MG63 (cell line): Measurements from ENCODE around the gene RSF1. TPM values are rescaled to one million over a fixed set of nuclear protein-coding genes. Genes with fewer than 3 reads are reported as not detected.

Experiments used
- DNase-seq: peaks from one replicate; pipeline ENCODE4 v3.0.0-alpha.2; 2020
- H3K27me3 ChIP-seq: fragments of 250-450 bp; sonication (Bioruptor Pico); 2 replicates; pipeline ENCODE4 v1.5.1; 2020; ENCODE audit warnings: mild to moderate bottlenecking, moderate library complexity
- H3K36me3 ChIP-seq: fragments of 250-450 bp; sonication (Bioruptor Pico); 2 replicates; pipeline ENCODE4 v1.5.1; 2020; ENCODE audit warnings: mild to moderate bottlenecking, moderate library complexity
- H3K4me3 ChIP-seq: fragments of 250-450 bp; sonication (Bioruptor Pico); 2 replicates; pipeline ENCODE4 v1.5.1; 2020; ENCODE audit warnings: mild to moderate bottlenecking, moderate library complexity
- H3K9me3 ChIP-seq: fragments of 250-450 bp; sonication (Bioruptor Pico); 2 replicates; pipeline ENCODE4 v1.5.1; 2020; ENCODE audit warnings: mild to moderate bottlenecking, moderate library complexity
- total RNA-seq: library from RNA; depleted of rRNA; stranded (reverse); fragments of >200 nt; shearing (Covaris generic); gene quantifications from 2 replicates; pipeline ENCODE4 v1.2.3, GENCODE V29; 2014; ENCODE audit warnings: low replicate concordance

Gene RSF1
- total RNA-seq, 1 experiment from 2014 or later, result 7.3 TPM

DNA sequence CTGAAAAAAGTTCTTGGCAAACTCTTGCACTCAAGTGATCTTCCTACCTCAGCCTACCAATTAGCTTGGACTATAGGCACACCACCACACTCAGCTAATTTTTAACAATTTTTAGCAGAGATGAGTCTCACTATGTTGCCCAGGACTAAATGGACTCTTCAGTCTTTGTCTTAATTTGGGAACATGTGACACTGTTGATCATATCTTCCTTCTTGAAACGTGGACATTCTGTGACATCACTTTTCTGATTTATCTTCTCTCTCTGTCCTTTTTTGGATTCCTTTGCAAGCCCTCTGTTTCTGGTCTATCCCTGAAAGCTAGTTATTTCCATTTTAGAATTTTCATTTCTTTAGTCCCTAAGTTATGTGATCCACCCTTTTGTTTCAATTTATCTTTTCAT is 42.0 kb downstream of the RSF1 start:
- no peak for DNase-seq
- no peaks in the 10 kb centered on the region; the same call in 1 of the 2 replicates for H3K9me3 ChIP-seq
- no peaks in the 10 kb centered on the region for H3K27me3 ChIP-seq
- no peaks in the 10 kb centered on the region for H3K36me3 ChIP-seq
- H3K4me3 ChIP-seq, result no peak overlapping the region

DNA sequence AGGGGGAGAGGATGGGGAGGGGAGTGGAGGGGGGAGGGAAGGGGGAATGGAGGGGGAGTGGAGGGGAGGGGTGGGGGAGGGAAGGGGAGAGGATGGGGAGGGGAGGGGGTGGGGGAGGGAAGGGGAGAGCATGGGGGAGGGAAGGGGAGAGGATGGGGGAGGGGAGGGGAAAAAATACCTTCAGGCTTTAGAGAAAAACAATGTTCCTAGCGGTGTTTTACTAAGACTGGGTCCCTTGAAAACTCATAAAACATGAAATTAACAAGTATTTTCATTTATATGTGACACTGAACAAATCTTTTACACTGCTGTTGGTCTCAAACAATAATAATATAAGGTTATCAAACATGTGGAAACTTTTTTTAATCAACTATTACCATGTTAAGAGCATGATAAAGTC is 42.4 kb downstream of the RSF1 start:
- Histone ChIP-seq H3K27me3 (no peaks in the 10 kb centered on the region), H3K9me3 (no peaks in the 10 kb centered on the region; the same call in 1 of the 2 replicates), H3K36me3 (no peaks in the 10 kb centered on the region), H3K4me3 (no peak overlapping the region)
- no peak for DNase-seq

DNA sequence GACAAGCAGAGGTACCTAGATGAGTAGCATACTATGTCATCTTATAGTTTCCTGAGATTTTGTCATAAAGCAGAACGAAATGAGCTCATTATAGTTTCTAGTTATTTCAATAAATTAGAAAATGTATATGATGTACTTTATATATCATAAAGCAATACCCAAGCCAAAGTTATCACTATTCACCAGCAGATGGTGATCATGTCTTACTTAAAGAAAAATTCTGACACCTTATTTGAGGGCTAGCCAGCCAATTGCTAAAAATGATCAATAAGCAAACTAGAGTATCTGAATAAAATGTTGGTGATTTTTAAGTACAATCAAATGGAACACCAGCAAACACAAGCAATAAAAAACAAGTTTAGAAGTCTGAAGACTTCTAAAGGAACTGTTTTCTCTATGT is 44.1 kb downstream of the RSF1 start:
- no peak for DNase-seq
- Histone ChIP-seq H3K27me3 (no peaks in the 10 kb centered on the region), H3K4me3 (no peak overlapping the region), H3K36me3 (no peaks in the 10 kb centered on the region), H3K9me3 (no peaks in the 10 kb centered on the region; the same call in 1 of the 2 replicates)

DNA sequence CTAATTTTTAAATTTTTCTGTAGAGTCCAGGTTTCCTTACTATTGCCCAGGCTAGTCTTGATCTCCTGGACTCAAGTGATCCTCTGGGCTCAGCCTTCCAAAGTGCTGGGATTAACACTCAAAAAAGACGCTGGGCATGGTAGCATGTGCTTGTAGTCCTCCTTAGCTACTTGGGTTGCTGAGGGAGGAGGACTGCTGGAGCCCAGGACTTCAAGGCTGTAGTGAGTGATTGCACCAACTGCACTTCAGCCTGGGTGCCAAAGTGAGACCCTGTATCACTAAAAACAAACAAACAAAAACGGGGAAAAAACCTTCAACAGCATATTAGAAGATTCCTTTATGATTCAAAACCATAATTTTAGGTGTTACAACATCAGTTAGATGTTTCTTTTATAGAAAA is 44.6 kb downstream of the RSF1 start:
- DNase-seq, result no peak
- no peak overlapping the region for H3K4me3 ChIP-seq
- H3K27me3 ChIP-seq, result no peaks in the 10 kb centered on the region

DNA sequence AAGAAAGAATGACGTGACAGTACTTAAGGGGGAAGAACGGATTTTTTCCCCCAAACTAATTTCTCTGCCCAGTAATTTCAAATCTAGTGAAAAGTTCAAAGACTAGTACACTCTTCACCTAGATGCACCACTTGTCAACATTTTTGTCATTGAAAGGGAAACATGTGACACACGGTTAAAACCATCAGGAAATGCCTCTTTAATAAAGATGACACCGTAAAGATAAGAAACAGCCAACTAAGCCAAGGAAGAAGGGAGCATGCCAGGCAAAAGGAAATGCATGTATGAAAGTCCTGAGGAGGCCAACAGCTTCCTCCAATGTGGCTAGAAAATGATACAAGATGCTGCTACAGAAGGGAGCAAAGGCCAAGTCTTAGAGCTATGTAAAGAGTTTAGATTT is 49.4 kb downstream of the RSF1 start:
- Histone ChIP-seq H3K36me3 (no peaks in the 10 kb centered on the region), H3K9me3 (no peaks in the 10 kb centered on the region), H3K4me3 (no peak overlapping the region), H3K27me3 (no peaks in the 10 kb centered on the region)
- no peak for DNase-seq

More for the DNA sequence above, 44.6 kb downstream of the RSF1 start:
- Histone ChIP-seq H3K9me3 (no peaks in the 10 kb centered on the region; the same call in 1 of the 2 replicates), H3K36me3 (no peaks in the 10 kb centered on the region)

DNA sequence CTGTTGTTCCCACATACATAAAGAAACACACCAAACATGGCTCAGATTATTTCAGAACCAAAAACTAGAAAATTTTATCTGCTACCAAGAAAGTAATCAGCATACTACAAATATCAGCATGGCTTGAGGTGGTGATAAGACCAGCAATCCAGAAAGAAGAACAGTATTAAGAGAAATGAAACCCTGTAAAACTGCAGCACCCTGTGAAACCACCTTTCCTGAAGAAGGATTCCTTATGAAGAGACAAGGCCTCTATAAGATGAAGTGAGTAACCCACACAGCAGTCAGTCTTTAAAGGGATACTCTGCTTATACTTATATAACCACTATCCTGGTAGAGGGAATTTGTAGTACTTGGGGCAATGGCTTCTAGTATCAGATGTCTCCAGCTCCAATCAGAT is 49.9 kb downstream of the RSF1 start:
- Histone ChIP-seq H3K36me3 (no peaks in the 10 kb centered on the region), H3K9me3 (no peaks in the 10 kb centered on the region), H3K4me3 (no peak overlapping the region), H3K27me3 (no peaks in the 10 kb centered on the region)
- DNase-seq, result no peak

DNA sequence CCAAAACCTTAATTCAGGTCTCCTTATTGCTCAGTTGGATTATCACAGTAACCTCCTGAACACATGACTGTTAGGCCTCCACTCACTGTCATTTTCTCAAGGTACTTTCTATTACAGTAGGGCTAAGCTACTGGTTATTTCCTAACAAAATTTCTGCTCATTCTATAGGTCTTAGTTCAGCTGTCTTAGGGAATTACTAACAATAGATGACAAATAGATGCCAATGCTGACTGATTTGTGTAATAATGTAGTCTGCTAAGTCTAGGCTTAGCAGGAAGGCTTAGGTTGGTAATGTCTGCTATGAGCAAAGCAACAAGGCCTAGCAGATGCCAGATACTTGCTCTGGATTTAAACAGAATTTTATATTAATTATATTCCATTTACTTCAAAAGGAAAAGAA is 58.1 kb downstream of the RSF1 start:
- H3K9me3 ChIP-seq, result no peaks in the 10 kb centered on the region

DNA sequence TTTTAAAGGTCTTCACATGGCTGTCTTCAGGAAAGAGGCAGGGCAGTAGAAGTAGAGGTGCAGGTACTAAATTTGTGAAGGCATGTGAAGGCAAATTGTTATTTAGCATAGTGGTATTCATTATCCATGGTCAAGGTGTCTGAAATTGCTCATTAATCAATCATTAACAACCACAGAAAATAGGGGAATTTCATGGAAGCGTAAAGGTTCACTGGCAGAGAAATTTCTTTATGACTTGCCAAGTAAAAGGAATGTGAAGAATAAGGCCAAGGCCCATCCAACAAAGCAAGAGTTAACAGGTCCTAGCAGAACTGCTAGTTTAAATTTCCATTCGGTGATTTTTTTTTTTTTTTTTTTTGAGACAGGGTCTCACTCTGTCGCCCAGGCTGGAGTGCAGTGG is 59.0 kb downstream of the RSF1 start:
- no peaks in the 10 kb centered on the region for H3K27me3 ChIP-seq
- DNase-seq, result no peak

More for the DNA sequence above, 58.1 kb downstream of the RSF1 start:
- H3K36me3 ChIP-seq, result peaks cover 13% of the 10 kb centered on the region
- no peak overlapping the region for H3K4me3 ChIP-seq
- no peak for DNase-seq
- no peaks in the 10 kb centered on the region for H3K27me3 ChIP-seq

DNA sequence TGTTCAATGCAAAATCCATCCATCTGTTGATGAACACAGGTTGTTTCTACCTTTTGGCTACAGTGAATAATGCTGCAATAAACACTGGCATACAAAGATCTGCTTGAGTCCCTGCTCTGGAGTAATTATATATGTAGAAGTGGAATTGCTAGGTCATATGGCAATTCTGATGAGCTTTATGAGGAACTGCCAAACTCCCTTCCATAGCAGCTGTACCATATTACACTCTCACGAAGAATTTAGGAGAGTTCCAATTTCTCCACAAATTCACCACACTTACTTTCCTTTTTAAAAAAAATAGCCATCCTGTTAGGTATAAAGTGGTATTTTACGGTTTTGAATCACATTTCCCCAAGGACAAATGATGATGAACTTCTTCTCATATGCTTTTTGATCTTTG is 62.2 kb downstream of the RSF1 start:
- no peak overlapping the region for H3K4me3 ChIP-seq
- peaks cover 20% of the 10 kb centered on the region for H3K36me3 ChIP-seq
- no peak for DNase-seq
- no peaks in the 10 kb centered on the region for H3K9me3 ChIP-seq
- no peaks in the 10 kb centered on the region for H3K27me3 ChIP-seq

More for the DNA sequence above, 59.0 kb downstream of the RSF1 start:
- peaks cover 13% of the 10 kb centered on the region for H3K36me3 ChIP-seq
- no peak overlapping the region for H3K4me3 ChIP-seq
- no peaks in the 10 kb centered on the region for H3K9me3 ChIP-seq

DNA sequence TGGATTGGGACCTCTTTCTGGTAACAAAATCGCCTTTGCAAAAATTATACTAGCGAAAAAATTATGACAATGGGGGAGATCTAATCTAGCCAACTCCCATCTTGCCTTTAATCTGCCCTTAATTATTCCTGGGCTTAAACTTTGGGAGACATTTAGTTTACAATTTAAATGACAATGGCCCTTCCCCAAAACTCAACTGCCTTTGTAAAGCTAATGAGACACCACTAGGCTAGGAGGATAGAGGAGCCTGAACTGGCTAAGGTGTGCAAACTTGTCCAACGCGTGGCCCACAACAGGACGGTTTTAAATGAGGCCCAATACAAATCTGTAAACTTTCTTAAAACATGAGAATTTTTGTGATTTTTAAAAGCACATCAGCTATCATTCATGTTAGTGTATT is 67.3 kb downstream of the RSF1 start:
- no peak for DNase-seq
- no peak overlapping the region for H3K4me3 ChIP-seq
- no peaks in the 10 kb centered on the region for H3K27me3 ChIP-seq
- no peaks in the 10 kb centered on the region for H3K9me3 ChIP-seq
- peaks cover 21% of the 10 kb centered on the region for H3K36me3 ChIP-seq

DNA sequence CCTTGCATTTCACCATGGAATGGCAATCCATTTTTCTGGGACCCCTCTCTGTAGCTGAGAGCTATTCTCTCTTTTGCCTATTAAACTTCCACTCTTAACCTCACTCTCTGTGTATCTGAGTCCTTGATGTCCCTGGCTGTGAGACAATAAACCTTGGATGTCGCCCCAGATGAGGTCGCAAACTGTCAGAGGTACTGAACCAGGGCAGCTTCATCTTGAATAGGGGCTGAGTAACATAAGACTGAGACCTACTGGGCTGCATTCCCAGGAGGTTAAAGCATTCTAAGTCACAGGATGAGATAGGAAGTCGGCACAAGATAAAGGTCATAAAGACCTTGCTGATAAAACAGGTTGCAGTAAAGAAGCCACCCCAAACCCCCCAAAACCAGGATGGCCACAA is 68.0 kb downstream of the RSF1 start:
- Histone ChIP-seq H3K36me3 (peaks cover 21% of the 10 kb centered on the region), H3K9me3 (no peaks in the 10 kb centered on the region), H3K27me3 (no peaks in the 10 kb centered on the region), H3K4me3 (no peak overlapping the region)
- peak; percentile 66 for DNase-seq

DNA sequence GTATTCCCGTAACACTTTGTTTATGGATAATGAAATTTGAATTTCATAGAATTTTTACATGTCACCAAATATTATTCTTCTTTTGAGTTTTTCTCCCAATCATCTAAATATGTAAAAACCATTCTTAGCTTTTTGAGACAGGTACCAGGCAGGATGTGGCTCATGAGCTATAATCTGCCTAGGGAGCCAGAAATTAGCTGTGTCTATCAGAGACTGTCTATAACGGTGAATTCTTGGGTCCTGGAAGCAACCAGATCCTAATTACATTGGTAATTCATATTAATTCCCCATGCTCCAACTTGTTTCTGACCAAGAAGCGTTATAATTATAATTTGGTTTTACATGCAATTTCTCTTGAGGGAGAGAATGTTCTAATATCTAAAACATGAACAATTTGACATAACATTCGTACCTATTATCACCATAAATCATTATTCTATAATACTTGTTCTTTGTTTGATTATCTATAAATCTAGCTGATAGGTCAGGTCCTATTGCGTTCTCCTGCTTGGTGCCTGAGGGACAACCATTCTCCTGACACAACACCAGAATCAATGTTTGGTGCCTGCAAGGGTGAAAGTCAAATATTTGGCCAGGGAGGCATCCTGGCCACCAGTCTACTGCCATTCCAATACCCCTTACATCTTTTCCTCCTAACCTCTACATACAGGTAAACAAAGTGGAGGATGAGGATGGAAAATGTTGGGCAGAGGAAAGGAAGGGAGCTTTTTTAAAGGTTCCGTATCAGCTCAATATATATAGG is 69.9 kb downstream of the RSF1 start:
- Histone ChIP-seq H3K4me3 (no peak overlapping the region), H3K9me3 (no peaks in the 10 kb centered on the region), H3K27me3 (no peaks in the 10 kb centered on the region), H3K36me3 (peaks cover 18% of the 10 kb centered on the region)
- DNase-seq, result no peak

DNA sequence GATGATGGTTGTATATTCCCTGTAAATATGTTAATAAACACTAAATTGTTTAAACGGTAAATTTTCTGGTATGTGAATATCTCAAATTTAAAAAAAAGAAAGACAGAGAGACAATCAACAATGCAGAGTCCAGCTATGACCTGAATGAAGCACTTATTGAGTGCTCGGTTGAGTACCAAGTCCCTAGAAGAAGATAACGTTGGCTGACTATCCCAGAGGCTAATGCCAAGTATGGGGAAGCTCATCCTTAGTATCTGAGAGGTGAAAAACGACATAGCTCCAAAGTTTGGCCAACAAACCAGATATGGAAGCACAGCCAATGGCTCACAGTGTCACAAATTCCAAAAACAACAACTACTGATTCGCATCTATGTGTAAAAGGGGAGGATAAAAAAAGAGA is 71.3 kb downstream of the RSF1 start:
- Histone ChIP-seq H3K4me3 (no peak overlapping the region), H3K27me3 (no peaks in the 10 kb centered on the region), H3K36me3 (peaks cover 18% of the 10 kb centered on the region)

DNA sequence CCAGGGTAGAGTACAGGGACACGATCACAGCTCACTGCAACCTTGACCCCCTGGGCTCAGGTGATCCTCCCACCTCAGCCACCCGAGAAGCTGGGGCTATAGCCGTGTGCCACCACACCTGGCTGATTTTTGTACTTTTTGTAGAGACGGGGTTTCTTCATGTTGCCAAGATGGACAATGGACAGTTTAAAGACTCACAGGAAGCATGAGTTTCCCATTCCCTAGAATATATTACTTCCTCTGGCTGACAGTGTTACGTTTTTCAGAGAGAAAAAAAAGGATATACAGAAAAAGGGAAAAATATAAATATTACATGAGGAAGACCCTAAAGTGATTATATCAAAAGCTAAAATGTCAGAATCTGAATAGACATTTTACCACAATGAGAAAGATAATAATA is 72.3 kb downstream of the RSF1 start:
- Histone ChIP-seq H3K27me3 (no peaks in the 10 kb centered on the region), H3K36me3 (peaks cover 13% of the 10 kb centered on the region), H3K4me3 (no peak overlapping the region), H3K9me3 (no peaks in the 10 kb centered on the region)
- DNase-seq, result no peak

More for the DNA sequence above, 71.3 kb downstream of the RSF1 start:
- no peaks in the 10 kb centered on the region for H3K9me3 ChIP-seq
- DNase-seq, result no peak

DNA sequence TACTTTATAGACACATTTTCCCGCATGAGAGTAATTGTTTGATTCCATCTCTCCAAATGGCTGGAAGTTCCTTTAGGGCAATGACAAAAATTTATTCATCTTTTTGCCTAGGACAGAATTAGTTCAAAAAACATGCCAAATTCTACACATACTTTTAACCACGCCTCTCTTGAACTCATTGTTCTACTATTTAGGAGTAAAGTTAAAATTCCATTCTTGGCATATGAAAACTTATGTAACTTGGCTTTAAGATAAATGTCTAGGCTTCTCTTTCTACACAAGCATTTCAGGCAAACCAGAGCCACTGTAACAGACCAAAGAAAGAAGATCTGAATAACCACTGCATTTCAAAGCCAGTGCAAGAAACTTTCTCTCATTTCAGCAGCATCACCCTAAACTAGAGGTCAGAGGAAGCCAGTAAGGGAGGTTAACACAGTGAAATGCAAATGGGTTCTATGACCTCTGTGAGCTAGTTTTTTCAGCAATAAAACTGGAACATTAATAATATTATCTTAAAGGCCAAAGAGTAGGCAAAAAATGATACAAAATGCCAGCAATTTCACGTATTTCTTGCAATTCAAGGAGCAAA is 73.0 kb downstream of the RSF1 start:
- H3K36me3 ChIP-seq, result peaks cover 12% of the 10 kb centered on the region
- no peak for DNase-seq
- H3K9me3 ChIP-seq, result no peaks in the 10 kb centered on the region
- H3K4me3 ChIP-seq, result no peak overlapping the region
- no peaks in the 10 kb centered on the region for H3K27me3 ChIP-seq

DNA sequence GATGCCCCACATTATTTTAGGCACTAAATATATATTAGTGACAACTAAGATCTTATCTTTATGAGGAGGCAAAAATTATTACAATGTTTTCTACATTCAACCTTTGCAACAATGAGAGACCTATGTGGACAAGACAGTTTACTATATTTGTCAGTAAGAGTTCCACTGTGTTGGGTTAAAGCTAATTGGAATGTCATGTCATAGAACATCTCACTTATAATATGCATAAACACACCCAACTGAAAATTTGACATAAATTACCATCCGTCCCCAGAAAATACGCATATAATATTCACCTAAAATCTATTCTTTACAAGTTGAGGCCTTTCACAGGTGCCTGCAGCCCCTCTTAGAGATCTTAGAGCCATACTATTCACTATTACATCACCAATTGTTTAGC is 84.0 kb downstream of the RSF1 start:
- Histone ChIP-seq H3K27me3 (no peaks in the 10 kb centered on the region), H3K9me3 (no peaks in the 10 kb centered on the region; the same call in 1 of the 2 replicates), H3K36me3 (peaks cover 30% of the 10 kb centered on the region), H3K4me3 (no peak overlapping the region)
- DNase-seq, result no peak

DNA sequence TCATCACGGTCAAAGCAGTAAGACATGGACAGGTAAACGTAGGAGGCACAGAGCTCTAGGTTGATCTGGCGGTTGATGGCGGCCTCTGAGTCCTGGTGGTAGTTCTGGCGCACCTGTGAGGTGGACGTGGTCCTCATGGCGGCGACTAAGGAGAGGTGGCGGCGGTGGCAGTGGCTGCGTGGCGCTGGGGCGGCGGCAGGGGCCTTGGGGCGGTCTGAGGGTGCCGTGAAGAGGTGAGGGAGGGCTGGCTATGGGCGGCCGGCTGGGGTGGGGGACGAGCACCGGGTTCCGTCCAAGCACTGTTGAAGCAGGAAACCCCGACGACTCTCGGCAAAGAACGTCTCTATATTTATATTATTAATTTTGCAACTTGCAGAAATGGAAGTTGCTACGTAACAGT is 85.6 kb downstream of the RSF1 start:
- H3K36me3 ChIP-seq, result peaks cover 29% of the 10 kb centered on the region
- no peaks in the 10 kb centered on the region for H3K27me3 ChIP-seq
- DNase-seq, result no peak
- no peak overlapping the region for H3K4me3 ChIP-seq
- peaks cover 9% of the 10 kb centered on the region; the same call in 1 of the 2 replicates for H3K9me3 ChIP-seq

DNA sequence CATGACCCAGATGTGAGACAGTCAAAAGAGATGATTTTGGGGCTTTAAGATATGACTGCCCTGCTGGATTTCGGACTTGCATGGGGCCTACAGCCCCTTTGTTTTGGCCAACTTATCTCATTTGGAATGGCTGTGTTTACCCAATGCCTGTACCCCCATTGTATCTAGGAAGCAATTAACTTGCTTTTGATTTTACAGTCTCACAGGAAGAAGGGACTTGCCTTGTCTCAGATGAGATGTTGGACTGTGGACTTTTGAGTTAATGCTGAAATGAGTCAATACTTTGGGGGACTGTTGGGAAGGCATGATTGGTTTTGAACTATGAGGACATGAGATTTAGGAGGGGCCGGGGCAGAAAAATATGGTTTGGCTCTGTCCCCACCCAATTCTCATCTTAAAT is 88.4 kb downstream of the RSF1 start:
- Histone ChIP-seq H3K36me3 (peaks cover 26% of the 10 kb centered on the region), H3K27me3 (no peaks in the 10 kb centered on the region), H3K9me3 (peaks cover 9% of the 10 kb centered on the region; the same call in 1 of the 2 replicates), H3K4me3 (no peak overlapping the region)
- DNase-seq, result no peak
